ENCODE data around the gene CHKA. TPM values are rescaled to one million over a fixed set of nuclear protein-coding genes. Genes with fewer than 3 reads are reported as not detected.

CHKA gene
- total RNA-seq, 1 donor from 2014 or later: 46.7 TPM

DNA sequence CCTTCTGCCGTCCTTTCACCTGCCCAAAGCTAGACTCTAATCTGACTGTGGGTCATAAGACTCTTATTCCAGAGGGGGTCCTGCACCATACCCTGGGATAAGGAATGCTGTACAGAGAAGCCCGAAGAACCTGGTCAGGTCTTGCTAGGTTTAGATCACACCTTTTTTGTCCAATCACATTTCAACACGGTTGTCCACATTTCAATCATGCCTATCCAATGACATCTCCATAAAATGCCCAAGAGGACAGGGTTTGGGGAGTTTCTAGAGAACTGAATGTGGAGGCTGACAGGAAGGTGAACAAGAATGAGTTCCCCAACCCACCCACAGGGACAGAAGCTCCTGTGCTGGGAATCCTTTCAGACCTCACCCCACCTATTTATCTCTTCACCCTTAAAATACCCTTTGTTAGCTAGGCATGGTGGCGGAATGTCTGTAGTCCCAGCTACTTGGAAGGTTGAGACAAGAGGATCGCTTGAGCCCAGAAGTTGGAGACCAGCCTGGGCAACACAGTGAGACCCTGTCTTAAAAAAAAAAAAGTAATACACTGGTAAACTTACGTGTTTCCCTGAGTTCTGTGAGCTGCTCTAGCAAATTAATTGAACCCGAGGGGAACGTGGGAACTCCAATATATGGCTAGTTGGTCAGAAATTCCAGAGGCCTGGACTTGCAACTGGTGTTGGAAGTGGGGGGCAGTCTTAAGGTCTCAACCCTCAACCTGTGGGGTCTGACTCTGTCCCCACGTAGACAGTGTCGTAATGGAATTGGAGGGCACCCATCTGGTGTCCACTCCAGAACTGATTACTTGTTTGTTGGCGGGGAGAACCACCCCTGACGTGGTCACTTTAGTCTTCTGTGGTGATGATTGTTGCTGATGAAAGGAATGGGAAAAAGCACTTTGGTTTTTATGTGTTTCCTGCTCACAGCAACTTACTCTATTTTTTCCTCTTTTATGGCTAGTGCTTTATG, 64.6 kb downstream of the CHKA start:
- no peaks in the 10 kb centered on the region for H3K27me3 Mint-ChIP-seq
- no peak overlapping the region for H3K27ac Mint-ChIP-seq
- no peak overlapping the region for H3K4me3 Mint-ChIP-seq

DNA sequence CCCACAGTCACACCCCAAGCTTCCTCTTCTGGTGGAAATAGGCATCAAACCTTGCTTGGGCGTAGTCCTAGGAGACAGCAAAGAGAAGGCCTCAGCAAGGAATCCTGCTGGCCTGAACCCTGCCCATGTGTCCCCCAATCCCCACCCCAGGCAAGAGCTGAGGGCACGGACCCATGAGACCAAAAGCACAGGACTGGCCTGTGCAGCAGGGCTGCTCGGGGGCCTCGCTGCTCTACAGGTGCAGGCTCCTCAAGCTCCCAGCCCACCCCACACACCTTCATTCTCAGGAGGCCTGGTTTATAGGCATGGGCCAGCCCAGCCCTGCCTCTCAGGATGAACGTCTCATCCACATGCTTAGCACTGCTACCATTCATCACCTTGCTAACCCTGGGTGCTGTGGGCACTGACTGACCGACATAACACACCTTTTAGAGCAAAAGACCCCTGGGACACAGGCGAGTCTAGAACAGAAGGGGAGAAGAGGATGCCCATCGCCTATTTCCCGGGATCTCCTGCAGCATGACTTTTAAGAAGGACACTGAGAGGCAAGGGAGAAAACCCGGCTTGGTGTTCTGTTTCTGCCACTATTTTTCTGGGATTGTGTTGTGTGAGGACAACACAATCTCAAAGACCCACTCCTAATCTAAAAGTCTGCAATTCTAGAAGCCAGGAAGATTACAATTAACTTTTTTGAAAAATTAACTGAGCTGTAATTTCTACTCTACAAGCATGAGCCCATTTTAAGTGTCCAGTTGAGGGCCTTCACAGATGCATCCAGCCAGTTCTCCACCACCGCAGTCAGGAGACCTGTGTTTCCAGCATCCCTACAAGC, 67.0 kb downstream of the CHKA start:
- Mint-ChIP-seq H3K4me3 (no peak overlapping the region), H3K36me3 (peaks cover 11% of the 10 kb centered on the region), H3K27me3 (no peaks in the 10 kb centered on the region), H3K9me3 (no peaks in the 10 kb centered on the region), H3K27ac (no peak overlapping the region), H3K4me1 (ENCODE audit: unreplicated experiment) (peaks cover 16% of the 10 kb centered on the region)
- DNase-seq (ENCODE audit: extremely low spot score, unreplicated experiment): no peak
- TF ChIP-seq, protein P1, sequence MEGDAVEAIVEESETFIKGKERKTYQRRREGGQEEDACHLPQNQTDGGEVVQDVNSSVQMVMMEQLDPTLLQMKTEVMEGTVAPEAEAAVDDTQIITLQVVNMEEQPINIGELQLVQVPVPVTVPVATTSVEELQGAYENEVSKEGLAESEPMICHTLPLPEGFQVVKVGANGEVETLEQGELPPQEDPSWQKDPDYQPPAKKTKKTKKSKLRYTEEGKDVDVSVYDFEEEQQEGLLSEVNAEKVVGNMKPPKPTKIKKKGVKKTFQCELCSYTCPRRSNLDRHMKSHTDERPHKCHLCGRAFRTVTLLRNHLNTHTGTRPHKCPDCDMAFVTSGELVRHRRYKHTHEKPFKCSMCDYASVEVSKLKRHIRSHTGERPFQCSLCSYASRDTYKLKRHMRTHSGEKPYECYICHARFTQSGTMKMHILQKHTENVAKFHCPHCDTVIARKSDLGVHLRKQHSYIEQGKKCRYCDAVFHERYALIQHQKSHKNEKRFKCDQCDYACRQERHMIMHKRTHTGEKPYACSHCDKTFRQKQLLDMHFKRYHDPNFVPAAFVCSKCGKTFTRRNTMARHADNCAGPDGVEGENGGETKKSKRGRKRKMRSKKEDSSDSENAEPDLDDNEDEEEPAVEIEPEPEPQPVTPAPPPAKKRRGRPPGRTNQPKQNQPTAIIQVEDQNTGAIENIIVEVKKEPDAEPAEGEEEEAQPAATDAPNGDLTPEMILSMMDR (conservative IDR thresholded peaks at IDR 0.05): no peak

More for the DNA sequence above, 64.6 kb downstream of the CHKA start:
- H3K4me1 Mint-ChIP-seq (ENCODE audit: unreplicated experiment): peaks cover 14% of the 10 kb centered on the region
- peaks cover 15% of the 10 kb centered on the region for H3K36me3 Mint-ChIP-seq
- TF ChIP-seq, protein P1 (conservative IDR thresholded peaks at IDR 0.05): no peak
- no peak for DNase-seq (ENCODE audit: extremely low spot score, unreplicated experiment)
- no peaks in the 10 kb centered on the region for H3K9me3 Mint-ChIP-seq

DNA sequence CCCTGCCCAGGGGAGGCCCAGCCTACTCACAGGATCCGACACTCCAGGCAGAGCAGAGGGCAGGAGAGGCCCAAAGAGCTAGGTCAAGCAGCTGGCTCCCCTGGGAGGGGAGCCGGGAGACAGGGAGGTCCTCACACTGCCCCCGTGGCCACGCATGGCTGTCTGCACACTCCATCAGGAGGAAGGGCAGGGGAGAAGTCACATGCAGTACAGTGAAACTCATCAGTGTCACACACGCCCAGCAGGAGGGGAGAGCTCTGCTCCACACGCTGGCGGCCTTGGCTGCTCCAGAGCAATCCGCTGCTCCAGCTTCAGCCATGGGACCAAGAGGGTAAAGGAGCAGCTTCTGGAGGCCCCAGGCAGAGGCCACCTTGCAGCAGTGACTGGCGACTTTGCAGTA, 68.1 kb downstream of the CHKA start:
- no peak overlapping the region for H3K4me3 Mint-ChIP-seq
- TF ChIP-seq, protein P1 (conservative IDR thresholded peaks at IDR 0.05): no peak
- H3K27me3 Mint-ChIP-seq: no peaks in the 10 kb centered on the region
- H3K27ac Mint-ChIP-seq: no peak overlapping the region
- H3K9me3 Mint-ChIP-seq: no peaks in the 10 kb centered on the region
- H3K4me1 Mint-ChIP-seq (ENCODE audit: unreplicated experiment): peaks cover 16% of the 10 kb centered on the region
- DNase-seq (ENCODE audit: extremely low spot score, unreplicated experiment): no peak
- peaks cover 5% of the 10 kb centered on the region for H3K36me3 Mint-ChIP-seq

DNA sequence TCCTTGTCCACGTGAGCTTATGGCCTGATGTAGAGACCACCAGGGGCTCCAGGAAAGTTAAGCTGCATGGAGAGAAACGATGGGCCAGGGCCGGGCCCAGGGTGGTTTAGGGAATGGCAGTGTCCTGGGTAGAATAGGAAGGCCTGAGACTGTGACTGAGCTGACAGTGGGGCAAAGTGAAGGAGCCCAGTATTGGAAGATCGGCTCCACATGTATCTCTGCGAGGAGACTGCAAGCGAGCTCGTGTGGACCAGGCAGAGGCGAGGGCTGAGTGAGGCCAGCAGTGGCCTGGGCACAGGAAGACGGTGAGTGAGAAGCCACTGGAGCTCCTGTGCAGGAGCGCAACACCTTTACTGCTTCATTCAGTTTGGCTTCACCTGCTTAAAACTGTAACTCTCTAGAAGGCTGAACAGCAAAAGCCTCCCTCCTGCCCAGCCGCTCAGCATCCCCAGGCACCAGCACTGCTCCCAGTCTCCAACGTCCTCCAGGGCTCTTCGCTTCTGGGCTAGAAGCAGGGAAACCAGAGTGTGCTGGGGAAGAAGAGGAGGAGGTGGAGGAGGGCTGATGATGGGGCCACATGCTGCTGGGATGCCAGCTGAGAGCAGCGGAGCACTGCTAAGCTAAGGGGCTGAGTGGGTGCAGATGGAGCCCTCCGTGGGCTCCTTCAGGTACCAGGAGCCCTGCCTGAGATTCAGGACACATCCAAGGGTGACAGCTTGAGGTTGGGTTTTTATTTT, 68.9 kb downstream of the CHKA start:
- Mint-ChIP-seq H3K4me1 (ENCODE audit: unreplicated experiment) (peaks cover 16% of the 10 kb centered on the region), H3K36me3 (peaks cover 4% of the 10 kb centered on the region), H3K27ac (no peak overlapping the region), H3K9me3 (no peaks in the 10 kb centered on the region), H3K27me3 (no peaks in the 10 kb centered on the region), H3K4me3 (no peak overlapping the region)
- TF ChIP-seq, protein P1 (conservative IDR thresholded peaks at IDR 0.05): no peak
- no peak for DNase-seq (ENCODE audit: extremely low spot score, unreplicated experiment)

Data from type B pancreatic cell (in vitro differentiated cells).